Measurements from ENCODE around the gene NDST4. TPM values are rescaled to one million over a fixed set of nuclear protein-coding genes. Genes with fewer than 3 reads are reported as not detected.
A peak's percentile ranks its signal among the peaks of the same experiment; 100 is the strongest.

NDST4 gene
- total and polyA plus RNA-seq, 4 donors = not detected

DNA sequence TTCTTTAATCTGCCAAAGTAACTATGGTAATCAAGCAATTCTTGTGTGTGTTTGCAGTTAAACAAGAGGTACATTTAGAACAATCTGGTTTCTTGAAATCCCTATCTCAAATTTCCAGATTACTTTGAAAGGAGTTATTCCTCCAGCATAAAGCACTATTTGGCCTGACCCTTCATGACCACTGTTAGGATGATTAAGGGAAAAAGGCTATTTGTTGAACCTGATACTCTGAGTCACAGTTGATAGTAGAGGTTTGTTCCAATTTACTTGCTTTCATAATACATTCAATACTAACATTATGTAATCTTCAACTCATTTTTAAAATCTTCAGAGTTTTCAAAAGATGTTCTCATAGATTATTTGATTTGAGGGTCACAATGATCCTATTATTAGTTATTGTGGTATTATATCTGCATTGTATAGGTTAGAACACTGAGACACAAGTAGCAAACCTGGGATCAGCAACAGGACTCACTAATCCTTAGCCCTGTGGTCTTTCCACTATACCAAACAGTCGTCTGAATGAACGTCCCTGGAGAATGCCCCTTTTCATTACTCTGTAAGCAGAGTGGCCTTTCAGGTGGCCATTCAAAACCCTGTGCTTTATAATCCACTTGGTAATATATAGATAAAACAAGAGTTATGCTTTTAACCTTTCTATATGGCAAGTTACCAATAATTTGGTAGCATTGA is 8.1 kb upstream of the NDST4 start:
- Histone ChIP-seq H3K27ac (ENCODE audit: low read depth in 1 of 2, low read length in 2 of 2) (no peak overlapping the region), H3K9ac (ENCODE audit: low read depth in 1 of 2, low read length in 2 of 2) (no peak overlapping the region), H3K9me3 (ENCODE audit: control insufficient read depth in 4 of 4, low read length in 3 of 4) (no peaks in the 10 kb centered on the region), H3K4me1 (ENCODE audit: control insufficient read depth in 4 of 4, insufficient read depth in 4 of 4, low read length in 3 of 4) (peaks cover 0 to 3% (median 0%) of the 10 kb centered on the region in 4 donors), H3K36me3 (ENCODE audit: control insufficient read depth in 4 of 4, insufficient read depth in 3 of 4, low read depth in 1 of 4, low read length in 3 of 4) (no peaks in the 10 kb centered on the region), H3K27me3 (ENCODE audit: control insufficient read depth in 4 of 4, insufficient read depth in 4 of 4, low read length in 3 of 4) (no peaks in the 10 kb centered on the region), H3K4me3 (ENCODE audit: low read depth in 1 of 3, low read length in 3 of 3) (no peak overlapping the region)
- TF ChIP-seq ZBTB33 (IDR thresholded peaks at IDR 0.05) (no peak), RXRA (IDR thresholded peaks at IDR 0.05) (no peak), EGR1 (IDR thresholded peaks at IDR 0.05; ENCODE audit: low read depth in 2 of 2) (no peak), FOXA2 (IDR thresholded peaks at IDR 0.05) (no peak), HNF4A (conservative IDR thresholded peaks at IDR 0.05) (peak in 1 of 2 donors; percentile 3)
- no peak for DNase-seq (ENCODE audit: low spot score)
- WGBS = 54% methylated on average over 2 of the region's 2 CpGs

- 70% methylated on average over 1 of the region's 1 CpG for WGBS
- peaks cover 0 to 3% (median 0%) of the 10 kb centered on the region in 4 donors for H3K4me1 ChIP-seq (ENCODE audit: control insufficient read depth in 4 of 4, insufficient read depth in 4 of 4, low read length in 3 of 4)
- H3K9ac ChIP-seq (ENCODE audit: low read depth in 1 of 2, low read length in 2 of 2) = no peak overlapping the region
- DNase-seq (ENCODE audit: low spot score) = no peak
- no peaks in the 10 kb centered on the region for H3K27me3 ChIP-seq (ENCODE audit: control insufficient read depth in 4 of 4, insufficient read depth in 4 of 4, low read length in 3 of 4)
- no peaks in the 10 kb centered on the region for H3K36me3 ChIP-seq (ENCODE audit: control insufficient read depth in 4 of 4, insufficient read depth in 3 of 4, low read depth in 1 of 4, low read length in 3 of 4)
- H3K9me3 ChIP-seq (ENCODE audit: control insufficient read depth in 4 of 4, low read length in 3 of 4) = no peaks in the 10 kb centered on the region
- no peak overlapping the region for H3K4me3 ChIP-seq (ENCODE audit: low read depth in 1 of 3, low read length in 3 of 3)
- H3K27ac ChIP-seq (ENCODE audit: low read depth in 1 of 2, low read length in 2 of 2) = no peak overlapping the region
- TF ChIP-seq JUND (IDR thresholded peaks at IDR 0.05) (no peak), FOXA1 (IDR thresholded peaks at IDR 0.05) (no peak), EGR1 (IDR thresholded peaks at IDR 0.05; ENCODE audit: low read depth in 2 of 2) (no peak), YY1 (IDR thresholded peaks at IDR 0.05) (no peak), MAX (IDR thresholded peaks at IDR 0.05) (no peak), HNF4G (IDR thresholded peaks at IDR 0.05) (no peak), ZBTB33 (IDR thresholded peaks at IDR 0.05) (no peak), TAF1 (conservative IDR thresholded peaks at IDR 0.05) (no peak), RAD21 (IDR thresholded peaks at IDR 0.05) (peak; percentile 53 to 63), FOXA2 (IDR thresholded peaks at IDR 0.05) (no peak), CTCF (IDR thresholded peaks at IDR 0.05; ENCODE audit: low read depth, low read length, missing input control) (peak; percentile 18)
Observed at GRCh38 chr4:115119804-115120352, 6.5 kb upstream of the NDST4 start.

All from liver (tissue), 9 donors.